PC-3 (cell line): Measurements from ENCODE around the gene IL21.
"Not testable (repeated sequence)": the region's sequence is repeated elsewhere in the genome, so short reads cannot be mapped to it uniquely, and the experiment has no call there.

Experiments used
- CTCF ChIP-seq: fragments of 300-600 bp; sonication (generic); conservative IDR thresholded peaks from 2 replicates; pipeline ENCODE4 v1.5.1; 2017; ENCODE audit warnings: antibody characterized with exemption, low read depth, mild to moderate bottlenecking, low read length
- EZH2 ChIP-seq: fragments of 300-600 bp; sonication (generic); IDR thresholded peaks from one replicate; pipeline ENCODE4 v1.6.1; 2017; ENCODE audit warnings: antibody characterized with exemption, mild to moderate bottlenecking, low read length; ENCODE audit not compliant: unreplicated experiment
- EZH2phosphoT487 ChIP-seq: fragments of 300-600 bp; sonication (generic); IDR thresholded peaks from 2 replicates; pipeline ENCODE4 v1.6.1; 2018; ENCODE audit warnings: mild to moderate bottlenecking, antibody characterized with exemption, low read length, borderline replicate concordance

GRCh38 chr4:122656583-122656982 is 35.7 kb upstream of the IL21 start:
- TF ChIP-seq CTCF, EZH2, EZH2phosphoT487: not testable (repeated sequence)
